Gastrocnemius medialis (tissue), 4 donors: ENCODE data around the gene C1GALT1.

Experiments used
- CTCF ChIP-seq, 5 experiments: fragments of 450-650 bp in 3 of 5; fragments of 200-600 bp in 2 of 5; sonication (generic) in 2 of 5; IDR thresholded peaks in 4 of 5; conservative IDR thresholded peaks in 1 of 5; 1 replicate in 4 of 5; 2 replicates in 1 of 5; pipeline ENCODE4 v1.5.1; 2016 to 2019; ENCODE audit warnings: antibody characterized with exemption in 5 of 5, mild to moderate bottlenecking in 3 of 5, moderate library complexity in 3 of 5
- POLR2A ChIP-seq, 2 donors: fragments of 450-650 bp; IDR thresholded peaks; one replicate each; pipeline ENCODE4 v1.6.1; 2017; ENCODE audit warnings: antibody characterized with exemption in 2 of 2, mild to moderate bottlenecking in 2 of 2, moderate library complexity in 2 of 2

GRCh38 chr7:7214398-7215347, 32.3 kb downstream of the C1GALT1 start:
- TF ChIP-seq CTCF (IDR thresholded peaks at IDR 0.05 in 4 of 5, conservative IDR thresholded peaks at IDR 0.05 in 1 of 5) (no peak), POLR2A (IDR thresholded peaks at IDR 0.05) (no peak)
